ENCODE measurements around the gene R3HDM1. TPM values are rescaled to one million over a fixed set of nuclear protein-coding genes. Genes with fewer than 3 reads are reported as not detected.
"Not testable (repeated sequence)": the region's sequence is repeated elsewhere in the genome, so short reads cannot be mapped to it uniquely, and the experiment has no call there.

Gene R3HDM1
- total RNA-seq, 2 experiments from 2014 or later: 51.9 to 53.9 TPM

GRCh38 chr2:135530313-135531230 is 712 bp upstream of the R3HDM1 start, which contains the start of gene ZRANB3:
Gene ZRANB3 (minus strand): TSS chr2:135531218.
- H3K27ac Mint-ChIP-seq: no peak within 1 kb of the TSS
- CTCF ChIA-PET: interaction anchor here (0.7 to 2.5 kb wide), 7 partner anchors 8 to 527 kb away, joined by 3 to 16 read pairs (median 4); no protein-coding TSS in a partner anchor
- no peaks in the 10 kb centered on the region for H3K27me3 Mint-ChIP-seq (ENCODE audit: low read depth)
- peak; percentile 98 for DNase-seq
- H3K4me3 Mint-ChIP-seq: no peak within 1 kb of the TSS
- POLR2A ChIA-PET: interaction anchor here (0.5 to 1.4 kb wide), 9 partner anchors 55 to 612 kb away, joined by 3 to 10 read pairs (median 5); partner anchors contain the start of gene CCNT2
- peaks cover 36% of the 10 kb centered on the region for H3K4me1 Mint-ChIP-seq (ENCODE audit: low read depth)
- H3K9me3 Mint-ChIP-seq (ENCODE audit: insufficient read depth): no peaks in the 10 kb centered on the region
- peaks cover 11% of the 10 kb centered on the region for H3K36me3 Mint-ChIP-seq (ENCODE audit: low read depth)
- ATAC-seq: peak; percentile 83

- no peak overlapping the region for H3K4me3 Mint-ChIP-seq
- H3K27me3 Mint-ChIP-seq (ENCODE audit: low read depth): no peaks in the 10 kb centered on the region
- H3K4me1 Mint-ChIP-seq (ENCODE audit: low read depth): peaks cover 35% of the 10 kb centered on the region
- no peak overlapping the region for H3K27ac Mint-ChIP-seq
- H3K36me3 Mint-ChIP-seq (ENCODE audit: low read depth): peaks cover 10% of the 10 kb centered on the region
- DNase-seq (no peak), ATAC-seq (no peak)
- POLR2A ChIA-PET: interaction anchor here (0.5 to 1.1 kb wide), 3 partner anchors 17 to 527 kb away, joined by 3 to 6 read pairs (median 3); no protein-coding TSS in a partner anchor
- H3K9me3 Mint-ChIP-seq (ENCODE audit: insufficient read depth): no peaks in the 10 kb centered on the region
- CTCF ChIA-PET: interaction anchor here (0.7 to 2.5 kb wide), 5 partner anchors 28 to 529 kb away, joined by 3 to 16 read pairs (median 5); no protein-coding TSS in a partner anchor
These were observed 1.3 kb downstream of the R3HDM1 start for GRCh38 chr2:135532581-135532980.

- H3K27me3 Mint-ChIP-seq (ENCODE audit: low read depth); DNase-seq; H3K9me3 Mint-ChIP-seq (ENCODE audit: insufficient read depth); ATAC-seq; H3K4me3 Mint-ChIP-seq; H3K27ac Mint-ChIP-seq: not testable (repeated sequence)
- CTCF ChIA-PET: interaction anchor here (0.9 to 1.3 kb wide), 2 partner anchors 175 to 545 kb away, joined by 3 to 4 read pairs; no protein-coding TSS in a partner anchor
- POLR2A ChIA-PET: interaction anchor here (0.7 kb wide), 1 partner anchor 170 kb away, joined by 3 read pairs; no protein-coding TSS in a partner anchor
- Mint-ChIP-seq H3K36me3 (ENCODE audit: low read depth) (peaks cover 13% of the 10 kb centered on the region), H3K4me1 (ENCODE audit: low read depth) (peaks cover 27% of the 10 kb centered on the region)
These were observed 2.3 kb downstream of the R3HDM1 start for GRCh38 chr2:135533545-135533944.

- POLR2A ChIA-PET: no interaction called here
- H3K36me3 Mint-ChIP-seq (ENCODE audit: low read depth): peaks cover 8% of the 10 kb centered on the region
- no peaks in the 10 kb centered on the region for H3K9me3 Mint-ChIP-seq (ENCODE audit: insufficient read depth)
- peaks cover 19% of the 10 kb centered on the region for H3K4me1 Mint-ChIP-seq (ENCODE audit: low read depth)
- H3K27ac Mint-ChIP-seq: no peak overlapping the region
- no peak for DNase-seq
- CTCF ChIA-PET: no interaction called here
- ATAC-seq: peak; percentile 42
- H3K27me3 Mint-ChIP-seq (ENCODE audit: low read depth): no peaks in the 10 kb centered on the region
- H3K4me3 Mint-ChIP-seq: no peak overlapping the region
These were observed 15.2 kb downstream of the R3HDM1 start for GRCh38 chr2:135546436-135546835.

DNA sequence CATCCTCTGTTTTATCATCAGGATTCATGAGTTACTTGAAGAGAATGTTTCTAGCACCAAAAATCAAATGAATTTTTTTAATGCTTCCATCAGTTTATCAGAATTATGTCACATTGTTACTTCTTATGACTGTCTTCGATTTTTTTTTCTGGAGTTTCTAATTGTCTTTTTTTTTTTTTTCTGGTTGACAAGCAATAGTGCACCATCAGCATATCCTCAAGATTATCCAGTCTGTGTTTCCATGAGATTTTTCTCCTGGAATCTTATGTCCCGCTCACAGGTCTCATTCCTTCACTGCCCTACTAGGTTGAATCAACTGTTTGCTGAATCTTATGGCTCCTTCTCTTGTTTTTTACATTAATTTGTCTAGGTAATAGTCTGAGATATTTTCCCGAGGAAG is 16.0 kb downstream of the R3HDM1 start:
- ChIA-PET POLR2A (no interaction called here), CTCF (no interaction called here)
- Mint-ChIP-seq H3K27ac (no peak overlapping the region), H3K36me3 (ENCODE audit: low read depth) (peaks cover 6% of the 10 kb centered on the region), H3K4me3 (no peak overlapping the region), H3K4me1 (ENCODE audit: low read depth) (peaks cover 19% of the 10 kb centered on the region), H3K27me3 (ENCODE audit: low read depth) (no peaks in the 10 kb centered on the region), H3K9me3 (ENCODE audit: insufficient read depth) (no peaks in the 10 kb centered on the region)
- no peak for ATAC-seq
- no peak for DNase-seq

GRCh38 chr2:135551356-135551755 is 20.1 kb downstream of the R3HDM1 start:
- no peak for DNase-seq
- Mint-ChIP-seq H3K4me3 (no peak overlapping the region), H3K36me3 (ENCODE audit: low read depth) (peaks cover 21% of the 10 kb centered on the region), H3K27me3 (ENCODE audit: low read depth) (no peaks in the 10 kb centered on the region), H3K27ac (no peak overlapping the region), H3K9me3 (ENCODE audit: insufficient read depth) (no peaks in the 10 kb centered on the region), H3K4me1 (ENCODE audit: low read depth) (peaks cover 10% of the 10 kb centered on the region)
- ATAC-seq: no peak
- CTCF ChIA-PET: no interaction called here
- POLR2A ChIA-PET: no interaction called here

- ATAC-seq (no peak), DNase-seq (no peak)
- H3K27me3 Mint-ChIP-seq (ENCODE audit: low read depth): no peaks in the 10 kb centered on the region
- no peaks in the 10 kb centered on the region for H3K9me3 Mint-ChIP-seq (ENCODE audit: insufficient read depth)
- H3K27ac Mint-ChIP-seq: no peak overlapping the region
- ChIA-PET POLR2A (no interaction called here), CTCF (no interaction called here)
- peaks cover 18% of the 10 kb centered on the region for H3K36me3 Mint-ChIP-seq (ENCODE audit: low read depth)
- peaks cover 2% of the 10 kb centered on the region for H3K4me1 Mint-ChIP-seq (ENCODE audit: low read depth)
- no peak overlapping the region for H3K4me3 Mint-ChIP-seq
These were observed 21.6 kb downstream of the R3HDM1 start for GRCh38 chr2:135552887-135553286.

- Mint-ChIP-seq H3K4me1 (ENCODE audit: low read depth) (peaks cover 2% of the 10 kb centered on the region), H3K4me3 (no peak overlapping the region), H3K36me3 (ENCODE audit: low read depth) (peaks cover 15% of the 10 kb centered on the region), H3K27ac (no peak overlapping the region), H3K9me3 (ENCODE audit: insufficient read depth) (no peaks in the 10 kb centered on the region), H3K27me3 (ENCODE audit: low read depth) (no peaks in the 10 kb centered on the region)
- ATAC-seq (no peak), DNase-seq (no peak)
- ChIA-PET POLR2A (interaction anchor here (0.8 kb wide), 1 partner anchor 32 kb away, joined by 3 read pairs; no protein-coding TSS in a partner anchor), CTCF (no interaction called here)
These were observed 24.0 kb downstream of the R3HDM1 start for GRCh38 chr2:135555311-135555710.

DNA sequence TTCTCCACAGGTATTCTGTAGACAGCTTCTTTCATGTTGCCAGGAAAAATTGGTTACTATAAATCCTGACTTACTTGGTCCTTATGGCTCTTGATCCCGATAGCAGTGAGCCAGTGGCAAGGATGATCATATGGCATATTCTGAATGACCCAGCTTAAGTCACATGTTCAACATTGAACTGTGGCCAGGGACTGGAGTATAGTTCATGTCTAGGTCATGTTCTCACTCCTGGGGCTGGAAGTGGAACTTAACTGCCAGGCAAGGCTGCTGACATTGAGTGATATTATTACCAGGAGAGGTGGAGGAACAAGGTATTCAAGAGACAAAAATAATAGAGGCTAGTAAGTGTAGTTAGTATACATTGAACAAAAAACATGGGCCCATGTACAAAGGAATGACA is 26.2 kb downstream of the R3HDM1 start:
- Mint-ChIP-seq H3K4me3 (no peak overlapping the region), H3K27me3 (ENCODE audit: low read depth) (no peaks in the 10 kb centered on the region), H3K9me3 (ENCODE audit: insufficient read depth) (no peaks in the 10 kb centered on the region), H3K36me3 (ENCODE audit: low read depth) (peaks cover 19% of the 10 kb centered on the region), H3K4me1 (ENCODE audit: low read depth) (peaks cover 2% of the 10 kb centered on the region), H3K27ac (no peak overlapping the region)
- POLR2A ChIA-PET: no interaction called here
- no peak for ATAC-seq
- CTCF ChIA-PET: no interaction called here
- no peak for DNase-seq

DNA sequence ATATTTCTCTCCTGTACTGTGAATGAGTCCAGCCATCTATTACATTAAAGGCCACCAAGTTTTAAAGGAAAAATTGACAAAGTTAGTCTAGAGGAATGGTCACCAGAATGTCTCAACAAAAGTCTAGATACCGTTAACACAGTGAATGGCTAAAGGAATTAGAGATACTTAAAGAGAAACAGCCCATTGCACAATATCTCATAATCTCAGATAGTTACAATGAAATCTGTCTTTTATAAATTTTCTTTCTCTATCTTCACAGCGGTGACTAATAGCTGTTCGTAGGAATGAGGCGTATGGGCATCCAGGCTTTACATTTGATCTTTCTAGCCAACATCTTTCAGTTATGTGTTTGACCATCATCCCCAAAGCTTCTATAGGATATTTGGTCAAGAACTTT is 30.6 kb downstream of the R3HDM1 start:
- ATAC-seq: no peak

DNA sequence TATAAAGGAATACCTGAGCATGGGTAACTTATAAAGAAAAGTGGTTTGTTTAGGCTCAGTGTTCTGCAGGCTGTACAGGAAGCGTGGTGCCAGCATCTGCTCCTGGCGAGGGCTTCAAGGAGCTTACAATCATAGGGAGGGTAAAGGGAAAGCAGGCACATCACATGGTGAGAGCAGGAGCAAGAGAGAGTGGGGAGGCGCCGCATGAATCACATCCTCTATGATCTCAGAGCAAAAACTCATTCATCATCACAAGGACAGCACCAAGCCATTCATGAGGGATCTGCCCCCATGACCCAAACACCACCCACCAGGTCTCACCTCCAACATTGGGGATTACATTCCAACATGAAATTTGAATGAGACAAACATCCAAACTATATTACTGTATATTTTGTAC is 32.5 kb downstream of the R3HDM1 start:
- no peak overlapping the region for H3K4me3 Mint-ChIP-seq
- H3K4me1 Mint-ChIP-seq (ENCODE audit: low read depth): peaks cover 5% of the 10 kb centered on the region
- ChIA-PET POLR2A (no interaction called here), CTCF (interaction anchor here (1.2 kb wide), 1 partner anchor 12 kb away, joined by 3 read pairs; no protein-coding TSS in a partner anchor)
- no peak for ATAC-seq
- H3K36me3 Mint-ChIP-seq (ENCODE audit: low read depth): peaks cover 15% of the 10 kb centered on the region
- H3K27ac Mint-ChIP-seq: no peak overlapping the region
- no peak for DNase-seq
- H3K9me3 Mint-ChIP-seq (ENCODE audit: insufficient read depth): no peaks in the 10 kb centered on the region
- no peaks in the 10 kb centered on the region for H3K27me3 Mint-ChIP-seq (ENCODE audit: low read depth)

More for the DNA sequence above, 30.6 kb downstream of the R3HDM1 start:
- H3K4me1 Mint-ChIP-seq (ENCODE audit: low read depth): peaks cover 3% of the 10 kb centered on the region
- no peaks in the 10 kb centered on the region for H3K27me3 Mint-ChIP-seq (ENCODE audit: low read depth)
- H3K36me3 Mint-ChIP-seq (ENCODE audit: low read depth): peaks cover 11% of the 10 kb centered on the region
- H3K27ac Mint-ChIP-seq: no peak overlapping the region
- ChIA-PET POLR2A (no interaction called here), CTCF (no interaction called here)
- no peak for DNase-seq
- no peaks in the 10 kb centered on the region for H3K9me3 Mint-ChIP-seq (ENCODE audit: insufficient read depth)
- no peak overlapping the region for H3K4me3 Mint-ChIP-seq

GRCh38 chr2:135570884-135571283 is 39.6 kb downstream of the R3HDM1 start:
- Mint-ChIP-seq H3K27ac (no peak overlapping the region), H3K4me3 (no peak overlapping the region), H3K9me3 (ENCODE audit: insufficient read depth) (no peaks in the 10 kb centered on the region), H3K4me1 (ENCODE audit: low read depth) (peaks cover 1% of the 10 kb centered on the region), H3K36me3 (ENCODE audit: low read depth) (peaks cover 15% of the 10 kb centered on the region), H3K27me3 (ENCODE audit: low read depth) (no peaks in the 10 kb centered on the region)
- CTCF ChIA-PET: no interaction called here
- ATAC-seq: no peak
- no peak for DNase-seq
- POLR2A ChIA-PET: no interaction called here
